ENCODE measurements around the gene INHBE.
"Not testable (repeated sequence)": the region's sequence is repeated elsewhere in the genome, so short reads cannot be mapped to it uniquely, and the experiment has no call there.

INHBE gene, protein sequence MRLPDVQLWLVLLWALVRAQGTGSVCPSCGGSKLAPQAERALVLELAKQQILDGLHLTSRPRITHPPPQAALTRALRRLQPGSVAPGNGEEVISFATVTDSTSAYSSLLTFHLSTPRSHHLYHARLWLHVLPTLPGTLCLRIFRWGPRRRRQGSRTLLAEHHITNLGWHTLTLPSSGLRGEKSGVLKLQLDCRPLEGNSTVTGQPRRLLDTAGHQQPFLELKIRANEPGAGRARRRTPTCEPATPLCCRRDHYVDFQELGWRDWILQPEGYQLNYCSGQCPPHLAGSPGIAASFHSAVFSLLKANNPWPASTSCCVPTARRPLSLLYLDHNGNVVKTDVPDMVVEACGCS

DNA sequence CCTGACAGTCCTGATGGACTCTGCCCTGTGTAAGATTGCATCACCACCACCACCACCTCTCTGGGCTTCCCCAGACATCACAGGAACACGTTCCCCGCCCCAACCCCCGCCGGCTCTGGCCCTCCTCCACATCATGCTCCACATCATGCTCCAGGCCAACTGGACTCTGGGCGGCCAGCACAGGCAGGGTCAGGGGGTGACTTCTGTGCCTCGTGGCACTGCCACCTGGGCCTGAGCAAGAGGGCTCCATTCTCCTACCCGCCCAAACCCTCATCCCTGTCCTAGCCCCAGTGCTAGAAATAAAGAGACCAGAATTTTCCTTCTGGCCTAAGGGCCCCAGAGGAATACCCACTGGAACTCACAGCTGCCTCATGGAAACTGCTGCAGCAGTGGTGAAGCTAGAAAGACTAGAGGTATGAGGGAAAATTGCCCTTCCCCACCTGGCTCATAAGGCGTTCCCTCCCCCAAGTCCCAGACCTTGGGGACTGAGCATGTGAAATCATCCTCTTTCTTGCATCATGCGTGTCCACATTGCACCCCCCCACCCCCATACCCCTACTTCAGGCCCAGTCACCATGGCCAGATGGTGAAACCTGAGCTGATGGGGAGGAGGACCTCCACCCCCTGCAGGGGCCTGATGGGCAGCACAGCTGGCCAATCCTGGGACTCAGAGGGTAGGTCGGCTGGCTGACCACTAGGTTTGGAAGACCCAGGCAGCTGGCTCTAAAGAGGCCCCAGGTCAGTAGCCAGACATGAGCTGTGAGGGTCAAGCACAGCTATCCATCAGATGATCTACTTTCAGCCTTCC lies at the start of gene INHBE:
TSS of gene INHBE (plus strand) at position 742 of the 808 bp plus-strand sequence. CDS start 230 bp downstream, outside the sequence.
- no peak for DNase-seq

DNA sequence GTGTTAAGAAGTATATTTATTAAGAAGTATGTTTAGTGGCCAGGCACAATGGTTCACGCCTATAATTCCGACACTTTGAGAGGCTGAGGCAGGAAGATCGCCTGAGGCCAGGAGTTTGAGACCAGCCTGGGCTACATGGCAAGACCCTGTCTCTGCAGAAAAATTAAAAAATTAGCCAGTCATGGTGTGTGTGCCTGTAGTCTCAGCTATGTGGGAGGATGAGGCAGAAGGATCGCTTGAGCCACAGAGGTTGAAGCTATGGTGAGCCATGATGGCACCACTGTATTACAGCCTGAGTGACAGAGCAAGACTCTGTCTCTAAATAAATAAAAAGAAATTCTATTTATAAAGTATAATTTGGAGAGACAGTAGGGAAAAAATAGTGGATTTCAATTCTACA lies 44.6 kb upstream of the INHBE start:
- no peak for DNase-seq

DNA sequence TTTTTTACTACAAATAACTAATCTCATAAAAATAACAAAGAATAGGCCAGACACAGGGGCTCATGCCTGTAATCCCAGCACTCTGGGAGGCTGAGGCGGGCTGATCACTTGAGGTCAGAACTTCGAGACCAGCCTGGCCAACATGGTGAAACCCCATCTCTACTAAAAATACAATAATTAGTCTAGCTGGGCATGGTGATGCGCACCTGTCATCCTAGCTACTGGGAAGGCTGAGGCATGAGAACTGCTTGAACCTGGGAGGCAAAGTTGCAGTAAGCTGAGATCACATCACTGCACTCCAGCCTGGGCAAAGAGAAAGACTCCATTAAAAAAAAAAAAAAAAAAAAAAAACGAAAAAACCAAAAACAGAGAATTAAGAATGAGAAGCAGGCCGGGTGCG lies 40.9 kb upstream of the INHBE start:
- DNase-seq = not testable (repeated sequence)

DNA sequence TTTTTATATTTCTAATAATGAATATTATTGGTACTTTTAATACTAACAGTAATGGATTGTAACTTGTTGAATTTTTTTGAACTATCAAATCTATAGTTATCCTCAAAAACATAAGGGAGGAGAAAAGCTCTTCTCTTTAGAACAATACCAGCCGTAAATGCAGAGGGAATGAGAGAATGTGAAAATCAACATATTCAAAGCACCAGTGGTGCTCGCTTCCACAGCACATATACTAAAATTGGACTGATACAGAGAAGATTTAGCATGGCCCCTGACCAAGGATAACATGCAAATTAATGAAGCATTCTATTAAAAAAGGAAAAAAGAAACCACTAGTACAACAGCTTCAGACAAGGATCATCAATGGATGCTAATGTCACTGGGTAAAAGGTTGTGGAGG lies 40.0 kb upstream of the INHBE start:
- DNase-seq = no peak

DNA sequence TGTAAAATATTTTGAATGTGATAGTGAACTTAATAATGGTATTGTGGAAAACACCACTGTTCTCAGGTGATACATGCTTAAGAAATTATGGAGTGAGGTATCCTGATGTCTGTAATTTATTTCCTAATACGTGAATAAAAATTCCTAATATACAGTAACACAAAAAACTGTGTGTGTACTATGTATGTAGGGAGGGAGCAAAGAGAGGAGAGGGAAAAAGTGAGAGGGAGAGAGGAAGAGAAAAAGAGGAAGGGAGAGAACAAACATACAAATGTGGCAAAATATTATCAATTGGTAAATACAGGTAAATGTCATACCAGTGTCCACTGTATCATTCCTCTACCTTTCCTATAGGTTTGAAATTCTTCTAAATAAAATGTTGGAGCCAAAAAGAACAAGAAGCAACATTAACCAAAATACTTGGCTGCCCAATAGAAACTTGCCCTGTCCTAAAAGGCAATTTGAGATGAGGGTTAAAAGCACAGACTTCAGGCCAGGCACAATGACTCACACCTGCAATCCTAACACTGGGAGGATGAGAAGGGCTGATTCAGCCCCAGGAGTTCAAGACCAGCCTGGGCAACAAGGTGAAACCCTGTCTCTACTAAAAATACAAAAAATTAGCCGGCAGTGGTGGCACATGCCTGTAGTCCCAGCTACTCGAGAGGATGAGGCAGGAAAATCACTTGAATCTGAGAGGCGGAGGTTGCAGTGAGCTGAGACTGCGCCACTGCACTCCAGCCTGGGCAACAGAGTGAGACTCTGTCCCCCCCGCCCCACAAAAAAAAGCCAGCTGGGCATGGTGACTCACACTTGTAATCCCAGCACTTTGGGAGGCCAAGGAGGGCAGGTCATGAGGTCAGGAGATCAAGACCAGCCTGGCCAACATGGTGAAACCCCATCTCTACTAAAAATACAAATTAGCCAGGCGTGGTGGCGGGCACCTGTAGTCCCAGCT lies 38.8 kb upstream of the INHBE start:
- no peak for DNase-seq

DNA sequence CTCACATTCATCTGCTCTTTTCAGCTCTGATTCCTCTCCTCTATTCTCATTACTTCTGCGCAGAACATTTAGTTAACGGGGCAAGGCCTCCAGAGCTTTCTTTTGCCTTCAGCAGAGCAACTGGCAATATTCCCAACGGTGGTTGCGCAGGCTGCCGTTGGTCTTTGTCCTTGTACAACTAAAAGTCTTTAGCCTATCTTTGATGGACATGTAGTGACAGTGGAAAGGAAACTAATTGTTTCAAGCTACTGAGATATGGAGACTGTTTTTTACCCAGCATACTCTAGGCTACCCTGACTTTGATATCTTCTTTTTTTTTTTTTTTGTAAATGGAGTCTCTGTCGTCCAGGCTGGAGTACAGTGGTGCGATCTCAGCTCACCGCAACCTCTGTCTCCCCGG lies 36.9 kb upstream of the INHBE start:
- no peak for DNase-seq

DNA sequence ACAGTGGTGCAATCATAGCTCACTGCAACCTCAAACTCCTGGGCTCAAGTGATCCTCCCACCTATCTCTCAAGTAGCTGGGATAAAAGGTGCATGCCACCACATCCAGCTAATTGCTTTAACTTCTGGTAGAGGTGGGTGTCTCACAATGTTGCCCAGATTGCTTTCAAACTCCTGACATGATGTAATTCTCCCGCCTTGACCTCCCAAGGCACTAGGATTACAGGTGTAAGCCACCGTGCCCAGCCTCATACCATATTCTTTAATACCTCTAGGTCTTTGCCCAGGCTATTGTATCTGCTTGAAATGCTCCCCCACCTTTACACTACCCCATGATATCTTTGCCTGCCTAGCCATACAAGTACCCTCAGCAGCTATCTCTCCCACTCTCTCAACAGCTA lies 35.6 kb upstream of the INHBE start:
- no peak for DNase-seq

DNA sequence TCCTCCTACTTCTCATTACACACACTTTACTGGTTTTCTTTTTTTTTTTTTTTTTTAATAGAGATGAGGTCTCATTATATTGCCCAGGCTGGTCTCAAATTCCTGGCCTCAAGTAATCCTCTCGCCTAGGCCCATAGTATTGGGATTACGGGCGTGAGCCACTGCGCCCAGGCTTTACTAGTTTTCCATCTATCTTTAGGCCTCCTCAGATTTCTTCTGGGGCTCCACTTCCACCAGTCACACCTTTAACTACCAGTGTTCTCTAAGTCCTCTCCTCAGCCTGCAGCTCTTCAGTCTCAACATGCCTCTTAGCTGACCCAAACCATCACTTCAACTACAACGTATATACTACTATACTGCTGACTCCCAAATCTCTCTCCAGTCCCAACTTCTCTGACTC lies 34.6 kb upstream of the INHBE start:
- DNase-seq = no peak

DNA sequence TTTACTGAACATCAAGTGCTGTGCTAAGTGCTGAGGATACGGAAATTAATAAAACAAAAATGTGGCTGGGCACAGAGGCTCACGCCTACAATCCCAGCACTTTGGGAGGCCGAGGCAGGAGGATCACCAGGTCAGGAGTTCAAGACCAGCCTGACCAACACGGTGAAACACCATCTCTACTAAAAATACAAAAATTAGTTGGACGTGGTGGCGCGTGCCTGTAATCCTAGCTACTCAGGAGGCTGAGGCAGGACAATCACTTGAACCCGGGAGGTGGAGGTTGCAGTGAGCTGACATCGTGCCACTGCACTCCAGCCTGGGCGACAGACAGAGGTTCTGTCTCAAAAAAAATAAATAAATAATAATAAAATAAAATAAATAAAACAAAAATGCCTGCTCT lies 28.2 kb upstream of the INHBE start:
- DNase-seq = not testable (repeated sequence)

DNA sequence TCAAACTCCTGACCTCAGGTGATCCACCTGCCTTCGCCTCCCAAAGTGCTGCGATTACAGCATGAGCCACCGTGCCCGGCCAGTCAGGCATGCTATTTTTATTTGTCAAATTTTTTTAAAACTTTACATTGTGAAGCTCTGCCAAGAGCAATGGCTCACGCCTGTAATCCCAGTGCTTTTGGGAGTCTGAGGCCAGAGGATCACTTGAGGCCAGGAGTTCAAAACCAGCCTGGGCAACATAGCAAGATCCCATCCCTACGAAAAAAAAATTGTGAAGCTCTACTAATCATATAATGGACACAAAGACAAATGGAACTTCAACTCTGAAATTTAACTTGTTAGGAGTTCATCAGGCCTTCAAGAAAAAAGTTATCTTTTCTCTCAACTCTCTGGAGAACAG lies 26.1 kb upstream of the INHBE start:
- no peak for DNase-seq

DNA sequence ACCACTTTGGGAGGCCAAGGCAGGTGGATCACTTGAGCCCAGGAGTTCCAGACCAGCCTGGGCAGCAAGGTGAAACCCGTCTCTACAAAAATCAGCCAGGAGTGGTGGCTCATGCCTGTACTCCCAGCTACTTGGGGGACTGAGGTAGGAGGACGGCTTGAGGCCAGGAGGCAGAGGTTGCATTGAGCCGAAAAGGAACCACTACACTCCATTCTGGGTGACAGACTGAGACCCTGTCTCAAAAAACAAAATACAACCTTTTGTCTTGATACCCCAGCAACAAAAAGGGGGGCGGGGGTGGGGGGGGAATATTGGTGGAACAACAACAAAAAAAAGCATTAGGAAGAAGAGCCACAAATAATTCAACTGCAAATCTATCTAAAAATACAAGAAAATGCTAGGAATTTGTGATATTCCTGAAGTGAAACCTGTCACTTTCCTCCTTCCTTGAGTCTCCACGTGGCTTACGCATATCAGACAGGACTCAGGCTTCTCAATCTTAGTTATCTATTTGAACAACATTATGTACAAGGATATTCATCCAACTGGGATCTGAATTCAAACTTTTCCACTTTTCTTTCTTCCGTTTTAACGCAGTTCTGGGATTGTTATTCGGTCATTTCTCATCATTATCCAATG lies 25.5 kb upstream of the INHBE start:
- no peak for DNase-seq

DNA sequence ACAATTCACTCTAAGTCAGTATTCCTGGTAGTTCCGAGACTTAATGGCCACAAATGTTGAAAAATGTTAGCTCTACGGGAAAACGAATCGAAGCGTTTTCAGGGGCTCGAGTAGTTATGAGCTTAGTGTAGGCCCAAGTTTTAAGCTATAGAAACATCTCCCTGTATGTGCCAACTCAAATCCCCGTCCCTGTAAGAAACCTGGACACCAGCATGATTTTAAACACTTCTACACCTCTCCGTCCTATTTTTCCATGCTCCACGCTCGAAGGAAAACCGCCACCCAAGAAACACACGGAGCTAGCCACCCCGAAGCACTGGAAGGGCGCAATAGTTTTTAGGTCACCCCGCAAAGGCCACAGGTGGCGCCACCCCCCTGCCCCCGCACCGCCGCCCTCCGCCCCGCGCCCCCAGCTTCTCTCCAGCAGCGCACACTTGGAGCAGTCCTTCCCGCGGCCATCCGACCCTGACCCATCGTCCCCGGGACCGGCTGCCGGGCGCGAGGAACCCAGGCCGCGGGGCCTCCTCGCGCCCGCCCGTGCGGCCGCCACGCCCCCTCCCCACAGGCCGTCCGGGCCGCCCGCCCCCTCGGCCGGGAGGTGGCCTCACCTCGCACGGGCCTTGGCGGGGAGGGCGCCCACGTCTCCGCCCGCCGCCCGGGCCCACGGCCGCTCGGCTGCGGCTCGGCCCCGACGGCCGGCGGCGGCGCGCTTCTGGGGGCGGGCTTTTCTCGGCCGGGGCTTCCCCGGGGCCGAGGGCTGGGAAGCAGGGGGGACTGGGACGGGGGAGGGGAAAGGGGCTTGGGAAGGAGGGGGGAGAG lies 24.8 kb upstream of the INHBE start:
- DNase-seq = peak in 1 of 2 donors; percentile 25

DNA sequence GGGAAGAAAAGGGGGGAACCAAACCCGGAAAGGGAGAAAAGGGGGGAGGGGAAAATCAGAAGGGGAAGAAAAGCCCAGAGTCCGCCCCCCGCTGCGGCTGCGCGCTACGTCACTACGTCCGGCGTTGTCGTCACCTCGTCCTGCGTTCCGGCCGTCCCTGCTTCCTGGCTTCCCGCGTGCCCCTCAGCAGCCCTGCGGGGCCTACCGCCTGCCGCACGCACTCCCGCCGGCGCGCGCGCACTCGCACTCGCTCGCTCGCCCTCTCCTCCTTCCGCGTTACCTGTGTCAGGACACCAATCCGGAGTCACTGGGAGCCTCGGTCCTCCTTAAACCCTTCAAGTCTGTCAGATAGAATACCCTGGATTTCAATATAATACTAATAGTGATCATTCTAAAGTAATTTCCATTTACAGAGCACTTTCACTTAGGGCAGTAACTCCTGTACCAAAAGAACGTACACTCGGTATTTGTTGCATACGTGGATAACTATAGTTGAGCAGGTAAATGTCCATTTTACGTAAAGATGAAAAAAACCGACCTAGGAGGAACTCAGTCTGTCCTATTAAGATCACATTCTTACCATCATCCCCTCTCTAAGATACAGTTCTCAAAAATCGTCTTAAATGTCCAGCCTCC lies 24.1 kb upstream of the INHBE start, which contains the start of gene R3HDM2:
TSS of gene R3HDM2 (minus strand) at position 113 of the 636 bp plus-strand sequence. CDS start 120,615 bp downstream, outside the sequence.
- peak; percentile 89 to 91 for DNase-seq

DNA sequence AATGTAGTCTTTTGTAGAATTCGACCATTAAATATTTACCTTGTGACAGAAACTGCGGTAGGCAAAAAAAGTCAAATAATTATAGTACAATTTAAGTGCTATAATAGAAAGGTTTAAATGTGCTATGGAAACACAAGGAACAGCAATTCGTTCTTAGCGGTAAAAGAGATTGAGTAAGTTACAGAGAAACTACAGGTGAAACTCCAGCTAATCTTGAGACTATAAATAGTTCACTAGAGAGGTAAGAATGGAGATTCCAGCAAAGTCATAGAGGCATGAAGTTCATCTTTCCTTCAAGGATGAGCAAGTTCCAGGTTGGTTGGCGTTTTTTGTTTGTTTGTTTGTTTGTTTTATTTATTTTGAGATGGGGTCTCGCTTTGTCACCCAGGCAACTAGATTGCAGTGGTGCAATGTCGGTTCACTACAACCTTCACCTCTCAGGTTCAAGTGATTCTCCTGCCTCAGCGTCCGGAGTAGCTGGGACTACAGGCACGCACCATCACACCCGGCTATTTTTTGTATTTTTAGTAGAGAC lies 23.4 kb upstream of the INHBE start:
- DNase-seq = no peak

DNA sequence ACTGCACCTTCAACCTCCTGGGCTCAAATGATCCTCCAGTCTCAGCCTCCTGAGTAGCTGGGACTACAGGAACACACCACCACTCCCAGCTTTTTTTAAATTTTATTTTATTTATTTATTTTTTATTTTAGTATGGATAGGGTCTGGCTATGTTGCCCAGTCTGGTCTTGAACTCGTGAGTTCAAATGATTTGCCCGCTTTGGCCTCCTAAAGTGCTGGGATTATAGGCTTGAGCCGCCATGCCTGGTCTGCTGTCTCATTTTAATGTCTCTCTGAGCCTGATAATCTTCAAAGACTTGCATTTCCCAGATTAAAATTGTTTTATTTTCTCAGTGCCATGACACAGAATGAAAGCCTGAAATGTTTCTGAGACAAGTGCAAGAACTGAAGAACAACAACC lies 21.7 kb upstream of the INHBE start:
- no peak for DNase-seq

DNA sequence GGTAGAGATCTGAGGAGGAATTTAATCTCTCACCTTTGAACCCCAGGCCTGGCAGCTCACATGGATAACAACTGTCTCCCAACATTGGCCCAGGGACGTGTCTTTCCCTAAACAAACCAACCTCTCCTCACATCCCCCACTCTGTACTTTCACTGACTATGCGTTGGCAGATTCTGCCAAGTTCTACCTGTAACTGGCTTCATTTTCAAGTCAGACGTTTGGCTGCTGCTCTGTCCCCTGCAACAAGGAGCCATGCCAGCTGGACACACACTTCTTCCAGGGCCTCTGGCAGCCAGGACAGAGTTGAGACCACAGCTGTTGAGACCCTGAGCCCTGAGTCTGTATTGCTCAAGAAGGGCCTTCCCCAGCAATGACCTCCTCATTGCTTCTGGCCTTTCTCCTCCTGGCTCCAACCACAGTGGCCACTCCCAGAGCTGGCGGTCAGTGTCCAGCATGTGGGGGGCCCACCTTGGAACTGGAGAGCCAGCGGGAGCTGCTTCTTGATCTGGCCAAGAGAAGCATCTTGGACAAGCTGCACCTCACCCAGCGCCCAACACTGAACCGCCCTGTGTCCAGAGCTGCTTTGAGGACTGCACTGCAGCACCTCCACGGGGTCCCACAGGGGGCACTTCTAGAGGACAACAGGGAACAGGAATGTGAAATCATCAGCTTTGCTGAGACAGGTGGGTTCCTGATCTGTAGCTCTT lies 20.4 kb upstream of the INHBE start, which contains the start of gene INHBC:
TSS of gene INHBC (plus strand) at position 268 of the 707 bp plus-strand sequence. CDS start at position 371, 103 bp downstream.
- DNase-seq = no peak

DNA sequence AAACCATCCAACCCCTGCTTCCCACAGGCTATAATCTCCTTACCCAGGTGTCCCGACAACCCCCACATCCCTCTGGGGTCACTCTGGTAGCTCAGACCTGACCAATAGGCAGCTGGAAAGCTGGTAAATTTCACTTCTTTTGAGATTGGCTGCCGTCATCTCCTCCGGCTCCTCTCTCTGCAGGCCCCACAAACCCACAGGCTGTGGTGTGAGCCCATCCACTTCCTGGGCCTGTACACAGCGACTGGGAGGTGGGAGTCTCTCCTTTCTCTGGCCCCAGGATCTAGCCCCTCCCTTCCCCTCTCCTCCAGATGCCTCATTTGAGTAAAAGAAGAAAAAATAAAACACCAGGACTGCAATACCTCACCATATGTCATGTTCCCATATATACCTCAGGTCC lies 19.8 kb upstream of the INHBE start:
- no peak for DNase-seq

DNA sequence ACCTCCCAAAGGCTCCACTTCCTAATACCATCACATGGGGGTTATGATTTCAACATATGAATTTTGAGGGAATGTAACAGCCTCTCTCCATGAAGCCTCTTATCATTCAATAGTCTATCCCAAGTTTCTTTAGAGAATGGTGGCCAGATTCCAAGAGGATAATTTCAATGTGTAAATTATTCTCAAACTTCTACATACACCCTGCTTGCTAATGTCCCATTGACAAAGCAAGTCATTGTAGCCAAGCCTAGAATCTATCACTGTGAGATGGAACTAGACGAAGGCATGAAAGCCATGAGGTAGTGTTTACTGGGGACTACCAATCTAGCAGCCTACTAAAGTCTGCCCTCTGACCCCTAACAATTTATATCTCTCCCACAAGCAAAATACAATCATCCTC lies 16.7 kb upstream of the INHBE start:
- DNase-seq = no peak

DNA sequence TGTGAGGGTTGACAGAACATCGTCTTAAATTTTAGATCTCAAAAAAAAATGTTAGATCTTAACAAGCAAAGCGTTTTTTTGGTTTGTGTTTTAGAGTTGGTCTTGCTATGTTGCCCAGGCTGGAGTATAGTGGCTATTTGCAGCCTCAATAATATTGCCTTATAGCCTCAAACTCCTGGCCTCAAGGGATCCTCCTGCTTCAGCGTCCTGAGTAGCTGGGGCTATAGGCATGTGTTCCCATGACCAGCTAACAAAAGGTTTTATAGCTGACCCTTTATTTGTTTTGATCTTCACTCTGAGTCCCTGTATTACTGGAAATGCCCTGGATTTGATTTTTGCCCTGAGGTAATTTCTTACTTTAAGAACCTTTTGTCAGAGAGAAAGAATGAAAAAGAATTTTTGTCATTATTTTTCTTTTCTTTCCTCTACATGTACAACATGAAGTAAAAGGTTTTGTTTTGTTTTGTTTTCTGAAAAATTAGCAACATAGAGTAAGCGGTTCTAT lies 15.3 kb upstream of the INHBE start:
- DNase-seq = no peak

DNA sequence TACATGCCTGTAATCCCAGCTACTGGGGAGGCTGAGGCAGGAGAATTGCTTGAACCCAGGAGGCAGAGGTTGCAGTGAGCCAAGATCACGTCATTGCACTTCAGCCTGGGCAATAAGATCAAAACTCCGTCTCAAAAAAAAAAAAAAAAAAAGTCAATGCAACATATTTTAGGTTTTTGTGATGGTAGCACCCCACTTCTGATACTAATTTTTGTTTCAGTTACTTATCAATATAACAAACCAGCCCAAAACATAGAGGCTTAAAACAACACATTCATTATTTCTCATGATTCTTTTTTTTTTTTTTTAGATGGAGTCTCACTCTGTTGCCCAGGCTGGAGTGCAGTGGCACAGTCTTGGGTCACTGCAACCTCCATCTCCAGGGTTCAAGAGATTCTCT lies 13.7 kb upstream of the INHBE start:
- not testable (repeated sequence) for DNase-seq

All from hippocampal formation (tissue), 2 donors.